ENCODE measurements around the gene KIAA0586.

- no peak for TF ChIP-seq CTCF (IDR thresholded peaks at IDR 0.05; ENCODE audit: low read depth, low read length)
- no peak for TF ChIP-seq POLR2A (IDR thresholded peaks at IDR 0.05; ENCODE audit: extremely low read depth, insufficient read length)
- TF ChIP-seq MAX (IDR thresholded peaks at IDR 0.05; ENCODE audit: low read depth, low read length), result no peak
Measured at GRCh38 chr14:58575956-58576355, 148.4 kb downstream of the KIAA0586 start.

Data from NB4 (cell line).